B cell (primary cell): ENCODE results near the gene CLCNKB.

Experiments used
- EZH2 ChIP-seq: IDR thresholded peaks from 2 replicates; pipeline ENCODE4 v1.6.1; 2012; ENCODE audit warnings: borderline replicate concordance, low read depth, mild to moderate bottlenecking, moderate library complexity, low read length; ENCODE audit not compliant: insufficient read depth, poor library complexity, severe bottlenecking
- TF ChIP-seq, protein P1 (sequence below): fragments of 200-600 bp; IDR thresholded peaks from one replicate; pipeline ENCODE4 v1.8.0; 2022; ENCODE audit warnings: antibody characterized with exemption, mild to moderate bottlenecking

DNA sequence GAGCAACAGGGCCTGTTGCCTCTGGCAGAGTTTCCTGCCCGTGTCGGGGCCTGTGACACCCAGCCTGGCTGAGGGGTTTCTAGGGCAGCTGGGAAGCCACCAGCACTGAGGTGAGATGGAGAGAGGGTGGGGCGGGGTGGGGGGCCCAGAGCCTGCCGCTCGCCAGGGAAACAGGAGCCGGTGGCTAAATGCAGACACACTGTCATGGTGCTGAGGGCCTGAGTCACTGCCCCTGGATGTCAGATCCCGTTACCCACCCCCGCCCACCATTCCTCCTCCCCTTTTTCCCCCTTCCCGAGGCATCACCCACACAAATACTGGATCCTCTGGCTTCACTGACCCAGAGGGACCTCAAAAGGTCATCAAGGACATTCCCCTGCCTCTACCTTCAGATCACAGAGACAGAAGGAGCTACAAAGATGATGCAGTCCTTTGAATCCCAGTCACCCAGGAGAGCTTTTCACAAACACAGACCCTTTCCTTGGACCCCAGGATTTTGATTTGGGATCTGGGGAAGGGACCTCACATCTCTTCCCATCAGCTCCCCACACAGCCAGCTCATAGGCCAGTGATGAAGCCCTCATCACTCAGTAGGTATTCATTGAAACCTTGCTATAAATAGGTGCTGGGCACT, 23.8 kb upstream of the CLCNKB start:
- TF ChIP-seq, protein P1, sequence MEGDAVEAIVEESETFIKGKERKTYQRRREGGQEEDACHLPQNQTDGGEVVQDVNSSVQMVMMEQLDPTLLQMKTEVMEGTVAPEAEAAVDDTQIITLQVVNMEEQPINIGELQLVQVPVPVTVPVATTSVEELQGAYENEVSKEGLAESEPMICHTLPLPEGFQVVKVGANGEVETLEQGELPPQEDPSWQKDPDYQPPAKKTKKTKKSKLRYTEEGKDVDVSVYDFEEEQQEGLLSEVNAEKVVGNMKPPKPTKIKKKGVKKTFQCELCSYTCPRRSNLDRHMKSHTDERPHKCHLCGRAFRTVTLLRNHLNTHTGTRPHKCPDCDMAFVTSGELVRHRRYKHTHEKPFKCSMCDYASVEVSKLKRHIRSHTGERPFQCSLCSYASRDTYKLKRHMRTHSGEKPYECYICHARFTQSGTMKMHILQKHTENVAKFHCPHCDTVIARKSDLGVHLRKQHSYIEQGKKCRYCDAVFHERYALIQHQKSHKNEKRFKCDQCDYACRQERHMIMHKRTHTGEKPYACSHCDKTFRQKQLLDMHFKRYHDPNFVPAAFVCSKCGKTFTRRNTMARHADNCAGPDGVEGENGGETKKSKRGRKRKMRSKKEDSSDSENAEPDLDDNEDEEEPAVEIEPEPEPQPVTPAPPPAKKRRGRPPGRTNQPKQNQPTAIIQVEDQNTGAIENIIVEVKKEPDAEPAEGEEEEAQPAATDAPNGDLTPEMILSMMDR: no peak
- TF ChIP-seq EZH2: no peak
